OCI-LY1 (cell line): ENCODE data around the gene HMCN2.

Source experiments
- H2AFZ ChIP-seq: fragments of 200-600 bp; sonication (generic), shearing (Covaris generic); 2 replicates; pipeline ENCODE4 v1.6.0; 2014; ENCODE audit warnings: antibody characterized with exemption, mild to moderate bottlenecking, low read length
- H3F3A ChIP-seq: fragments of 200-600 bp; sonication (generic), shearing (Covaris generic); 2 replicates; pipeline ENCODE4 v1.6.0; 2014; ENCODE audit warnings: mild to moderate bottlenecking, antibody characterized with exemption, low read length, moderate library complexity; ENCODE audit not compliant: insufficient read depth
- H3K27ac ChIP-seq: fragments of 200-600 bp; sonication (generic); 2 replicates; pipeline ENCODE4 v1.5.1; 2014; ENCODE audit warnings: low read length, mixed run types, mild to moderate bottlenecking, low read depth; ENCODE audit not compliant: poor library complexity, severe bottlenecking
- H3K27me3 ChIP-seq: fragments of 200-600 bp; sonication (generic); 2 replicates; pipeline ENCODE4 v1.6.0; 2014; ENCODE audit warnings: antibody characterized with exemption, mild to moderate bottlenecking, low read length, moderate library complexity; ENCODE audit not compliant: insufficient read depth
- H3K36me3 ChIP-seq: fragments of 200-600 bp; sonication (generic); 2 replicates; pipeline ENCODE4 v1.6.1; 2014; ENCODE audit warnings: mild to moderate bottlenecking, antibody characterized with exemption, low read length, moderate library complexity, mixed read lengths; ENCODE audit not compliant: insufficient read depth
- H3K4me1 ChIP-seq: fragments of 200-600 bp; sonication (generic); 2 replicates; pipeline ENCODE4 v1.5.1; 2014; ENCODE audit warnings: mild to moderate bottlenecking, low read length, moderate library complexity; ENCODE audit not compliant: insufficient read depth, severe bottlenecking
- H3K4me2 ChIP-seq: fragments of 200-600 bp; sonication (generic), shearing (Covaris generic); 2 replicates; pipeline ENCODE4 v1.6.1; 2014; ENCODE audit warnings: low read length
- H3K4me3 ChIP-seq: fragments of 200-600 bp; sonication (generic); 2 replicates; pipeline ENCODE4 v1.5.1; 2014; ENCODE audit warnings: low read length, low read depth, mild to moderate bottlenecking, mixed read lengths; ENCODE audit not compliant: poor library complexity, severe bottlenecking
- H3K79me2 ChIP-seq: fragments of 200-600 bp; shearing (Covaris generic); 2 replicates; pipeline ENCODE4 v1.6.1; 2016; ENCODE audit warnings: mixed run types, low read length, mixed read lengths; ENCODE audit not compliant: insufficient read depth
- H3K9ac ChIP-seq: fragments of 200-600 bp; sonication (generic), shearing (Covaris generic); 2 replicates; pipeline ENCODE4 v1.6.1; 2014; ENCODE audit warnings: mild to moderate bottlenecking, low read length, mixed read lengths
- H3K9me2 ChIP-seq: fragments of 200-600 bp; sonication (generic), shearing (Covaris generic); 2 replicates; pipeline ENCODE4 v1.6.1; 2014; ENCODE audit warnings: low read depth, mild to moderate bottlenecking, low read length, mixed read lengths
- H3K9me3 ChIP-seq: fragments of 200-600 bp; shearing (Covaris generic); 2 replicates; pipeline ENCODE4 v1.6.1; 2014; ENCODE audit warnings: low read length, mixed read lengths
- H4K20me1 ChIP-seq: fragments of 200-600 bp; sonication (generic), shearing (Covaris generic); 2 replicates; pipeline ENCODE4 v1.6.0; 2016; ENCODE audit warnings: mild to moderate bottlenecking, low read length; ENCODE audit not compliant: insufficient read depth
- CTCF ChIP-seq: fragments of 200-600 bp; sonication (generic), shearing (Covaris generic); IDR thresholded peaks from 2 replicates; pipeline ENCODE4 v1.5.1; 2017; ENCODE audit warnings: mild to moderate bottlenecking, antibody characterized with exemption, low read length, moderate library complexity, mixed read lengths
- EZH2 ChIP-seq: fragments of 200-600 bp; sonication (generic), shearing (Covaris generic); IDR thresholded peaks from 2 replicates; pipeline ENCODE4 v1.8.0; 2017; ENCODE audit warnings: borderline replicate concordance, mixed run types, mild to moderate bottlenecking, antibody characterized with exemption, low read length, moderate library complexity, mixed read lengths

The HMCN2 gene

GRCh38 chr9:130354806-130355205 lies 89.2 kb downstream of the HMCN2 start:
- Histone ChIP-seq H3K4me2 (no peak overlapping the region), H3K4me1 (no peaks in the 10 kb centered on the region), H3K4me3 (no peak overlapping the region), H4K20me1 (no peaks in the 10 kb centered on the region), H3K27me3 (no peaks in the 10 kb centered on the region; the same call in 1 of the 2 replicates), H3F3A (no peaks in the 10 kb centered on the region), H3K27ac (no peak overlapping the region), H3K36me3 (no peaks in the 10 kb centered on the region), H3K9me2 (no peaks in the 10 kb centered on the region), H3K9me3 (no peaks in the 10 kb centered on the region), H3K9ac (no peak overlapping the region), H2AFZ (no peak overlapping the region), H3K79me2 (no peaks in the 10 kb centered on the region)
- TF ChIP-seq EZH2 (no peak), CTCF (no peak)

GRCh38 chr9:130356033-130356432 lies 90.5 kb downstream of the HMCN2 start:
- Histone ChIP-seq H3K4me3 (no peak overlapping the region), H3F3A (no peaks in the 10 kb centered on the region), H3K9me3 (no peaks in the 10 kb centered on the region), H3K79me2 (no peaks in the 10 kb centered on the region), H3K36me3 (no peaks in the 10 kb centered on the region), H3K4me2 (no peak overlapping the region), H4K20me1 (no peaks in the 10 kb centered on the region), H2AFZ (no peak overlapping the region), H3K27me3 (no peaks in the 10 kb centered on the region; the same call in 1 of the 2 replicates), H3K9me2 (no peaks in the 10 kb centered on the region), H3K27ac (no peak overlapping the region), H3K9ac (no peak overlapping the region), H3K4me1 (no peaks in the 10 kb centered on the region)
- no peak for TF ChIP-seq CTCF
- no peak for TF ChIP-seq EZH2

GRCh38 chr9:130356877-130357584 lies 91.5 kb downstream of the HMCN2 start:
- no peaks in the 10 kb centered on the region for H3K9me2 ChIP-seq
- no peak overlapping the region for H3K9ac ChIP-seq
- no peaks in the 10 kb centered on the region for H3K79me2 ChIP-seq
- H3K27me3 ChIP-seq = no peaks in the 10 kb centered on the region; the same call in 1 of the 2 replicates
- H3K4me1 ChIP-seq = no peaks in the 10 kb centered on the region
- no peaks in the 10 kb centered on the region for H3F3A ChIP-seq
- no peak overlapping the region for H3K4me3 ChIP-seq
- H3K4me2 ChIP-seq = no peak overlapping the region
- no peaks in the 10 kb centered on the region for H4K20me1 ChIP-seq
- H2AFZ ChIP-seq = no peak overlapping the region
- H3K36me3 ChIP-seq = no peaks in the 10 kb centered on the region
- TF ChIP-seq CTCF = no peak
- no peak for TF ChIP-seq EZH2
- no peaks in the 10 kb centered on the region for H3K9me3 ChIP-seq
- H3K27ac ChIP-seq = no peak overlapping the region
